NB4 (cell line): ENCODE measurements around the gene MYH9.

Source experiments
- CTCF ChIP-seq: IDR thresholded peaks from one replicate; pipeline ENCODE4 v1.5.1; 2012; ENCODE audit warnings: low read depth, low read length
- MAX ChIP-seq: IDR thresholded peaks from 2 replicates; pipeline ENCODE4 v1.6.1; 2011; ENCODE audit warnings: low read depth, low read length

DNA sequence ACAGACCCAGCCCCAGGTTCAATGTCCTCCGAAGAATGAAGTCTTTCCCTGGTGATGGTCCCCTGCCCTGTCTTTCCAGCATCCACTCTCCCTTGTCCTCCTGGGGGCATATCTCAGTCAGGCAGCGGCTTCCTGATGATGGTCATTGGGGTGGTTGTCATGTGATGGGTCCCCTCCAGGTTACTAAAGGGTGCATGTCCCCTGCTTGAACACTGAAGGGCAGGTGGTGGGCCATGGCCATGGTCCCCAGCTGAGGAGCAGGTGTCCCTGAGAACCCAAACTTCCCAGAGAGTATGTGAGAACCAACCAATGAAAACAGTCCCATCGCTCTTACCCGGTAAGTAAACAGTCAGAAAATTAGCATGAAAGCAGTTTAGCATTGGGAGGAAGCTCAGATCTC lies 120.7 kb downstream of the MYH9 start:
- no peak for TF ChIP-seq MAX
- TF ChIP-seq CTCF = no peak
